ENCODE results near the gene LRRC8A.

DNA sequence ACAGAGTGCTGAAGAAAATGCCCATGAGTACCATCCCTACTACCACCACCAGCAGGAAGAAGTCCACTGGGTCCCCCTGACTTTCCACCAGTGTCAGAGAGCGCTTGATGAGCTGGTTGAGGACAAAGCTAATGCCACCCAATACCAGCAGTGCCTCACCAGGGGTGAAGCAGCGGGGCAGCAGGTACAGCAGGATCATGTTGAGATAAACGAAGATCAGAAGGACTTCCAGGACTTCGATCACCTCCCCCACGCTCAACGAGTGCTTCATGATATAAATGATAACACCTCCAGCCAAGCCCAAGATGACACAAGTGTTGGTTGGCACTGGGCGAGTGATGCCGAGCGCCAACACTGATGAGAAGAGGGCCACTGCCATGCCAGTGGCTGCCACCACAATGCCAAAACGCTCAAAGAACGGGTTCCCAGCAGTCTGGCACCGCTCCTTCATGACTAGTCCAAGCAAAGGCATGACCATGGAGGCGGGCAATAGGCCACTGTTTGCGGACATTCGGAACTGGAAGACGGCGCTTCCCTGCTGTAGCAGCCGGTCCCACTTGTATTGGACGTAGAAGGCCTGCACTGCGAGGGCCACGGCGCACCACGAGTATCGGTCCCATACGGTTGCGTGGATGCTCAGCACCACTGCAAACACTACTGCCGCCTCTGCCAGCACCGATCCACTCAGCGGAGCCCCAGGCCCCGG is 64.8 kb downstream of the LRRC8A start:
- TF ChIP-seq, protein P1, sequence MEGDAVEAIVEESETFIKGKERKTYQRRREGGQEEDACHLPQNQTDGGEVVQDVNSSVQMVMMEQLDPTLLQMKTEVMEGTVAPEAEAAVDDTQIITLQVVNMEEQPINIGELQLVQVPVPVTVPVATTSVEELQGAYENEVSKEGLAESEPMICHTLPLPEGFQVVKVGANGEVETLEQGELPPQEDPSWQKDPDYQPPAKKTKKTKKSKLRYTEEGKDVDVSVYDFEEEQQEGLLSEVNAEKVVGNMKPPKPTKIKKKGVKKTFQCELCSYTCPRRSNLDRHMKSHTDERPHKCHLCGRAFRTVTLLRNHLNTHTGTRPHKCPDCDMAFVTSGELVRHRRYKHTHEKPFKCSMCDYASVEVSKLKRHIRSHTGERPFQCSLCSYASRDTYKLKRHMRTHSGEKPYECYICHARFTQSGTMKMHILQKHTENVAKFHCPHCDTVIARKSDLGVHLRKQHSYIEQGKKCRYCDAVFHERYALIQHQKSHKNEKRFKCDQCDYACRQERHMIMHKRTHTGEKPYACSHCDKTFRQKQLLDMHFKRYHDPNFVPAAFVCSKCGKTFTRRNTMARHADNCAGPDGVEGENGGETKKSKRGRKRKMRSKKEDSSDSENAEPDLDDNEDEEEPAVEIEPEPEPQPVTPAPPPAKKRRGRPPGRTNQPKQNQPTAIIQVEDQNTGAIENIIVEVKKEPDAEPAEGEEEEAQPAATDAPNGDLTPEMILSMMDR (CRISPR knock-in tag; IDR thresholded peaks at IDR 0.05), result no peak
- TF ChIP-seq, protein P2, sequence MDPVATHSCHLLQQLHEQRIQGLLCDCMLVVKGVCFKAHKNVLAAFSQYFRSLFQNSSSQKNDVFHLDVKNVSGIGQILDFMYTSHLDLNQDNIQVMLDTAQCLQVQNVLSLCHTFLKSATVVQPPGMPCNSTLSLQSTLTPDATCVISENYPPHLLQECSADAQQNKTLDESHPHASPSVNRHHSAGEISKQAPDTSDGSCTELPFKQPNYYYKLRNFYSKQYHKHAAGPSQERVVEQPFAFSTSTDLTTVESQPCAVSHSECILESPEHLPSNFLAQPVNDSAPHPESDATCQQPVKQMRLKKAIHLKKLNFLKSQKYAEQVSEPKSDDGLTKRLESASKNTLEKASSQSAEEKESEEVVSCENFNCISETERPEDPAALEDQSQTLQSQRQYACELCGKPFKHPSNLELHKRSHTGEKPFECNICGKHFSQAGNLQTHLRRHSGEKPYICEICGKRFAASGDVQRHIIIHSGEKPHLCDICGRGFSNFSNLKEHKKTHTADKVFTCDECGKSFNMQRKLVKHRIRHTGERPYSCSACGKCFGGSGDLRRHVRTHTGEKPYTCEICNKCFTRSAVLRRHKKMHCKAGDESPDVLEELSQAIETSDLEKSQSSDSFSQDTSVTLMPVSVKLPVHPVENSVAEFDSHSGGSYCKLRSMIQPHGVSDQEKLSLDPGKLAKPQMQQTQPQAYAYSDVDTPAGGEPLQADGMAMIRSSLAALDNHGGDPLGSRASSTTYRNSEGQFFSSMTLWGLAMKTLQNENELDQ (CRISPR knock-in tag; IDR thresholded peaks at IDR 0.05; ENCODE audit: borderline replicate concordance), result no peak
- TF ChIP-seq, protein P3, sequence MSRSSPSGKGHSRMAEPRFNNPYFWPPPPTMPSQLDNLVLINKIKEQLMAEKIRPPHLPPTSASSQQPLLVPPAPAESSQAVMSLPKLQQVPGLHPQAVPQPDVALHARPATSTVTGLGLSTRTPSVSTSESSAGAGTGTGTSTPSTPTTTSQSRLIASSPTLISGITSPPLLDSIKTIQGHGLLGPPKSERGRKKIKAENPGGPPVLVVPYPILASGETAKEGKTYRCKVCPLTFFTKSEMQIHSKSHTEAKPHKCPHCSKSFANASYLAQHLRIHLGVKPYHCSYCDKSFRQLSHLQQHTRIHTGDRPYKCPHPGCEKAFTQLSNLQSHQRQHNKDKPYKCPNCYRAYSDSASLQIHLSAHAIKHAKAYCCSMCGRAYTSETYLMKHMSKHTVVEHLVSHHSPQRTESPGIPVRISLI (CRISPR knock-in tag; IDR thresholded peaks at IDR 0.05; ENCODE audit: borderline replicate concordance), result no peak
- TF ChIP-seq KAT8 (CRISPR knock-in tag; IDR thresholded peaks at IDR 0.05), result no peak
